Kidney (tissue), 14 donors: ENCODE measurements around the gene CLEC4A. TPM values are rescaled to one million over a fixed set of nuclear protein-coding genes. Genes with fewer than 3 reads are reported as not detected.
"Not testable (repeated sequence)": the region's sequence is repeated elsewhere in the genome, so short reads cannot be mapped to it uniquely, and the experiment has no call there.

ENCODE experiments used
- DNase-seq, 5 donors: peaks; one replicate each; pipeline ENCODE4 v3.0.0-alpha.2; 2013 to 2020
- FAIRE-seq: peaks from 2 replicates; lab custom pipeline; 2012; peaks lifted over from hg19 to GRCh38; lab: Jason Lieb, UNC
- H3K27ac ChIP-seq, 2 donors: one replicate each; pipeline ENCODE4 v1.7.0; 2013; ENCODE audit warnings: low read depth in 2 of 2, low read length in 2 of 2, inconsistent platforms in 1 of 2
- H3K27me3 ChIP-seq: one replicate; pipeline ENCODE4 v1.7.1; 2013; ENCODE audit warnings: low read length, inconsistent platforms; ENCODE audit not compliant: control insufficient read depth, insufficient read depth
- H3K36me3 ChIP-seq, 3 donors: one replicate each; pipeline versions ENCODE4 v1.7.0 to v1.7.1; 2013; ENCODE audit warnings: low read length in 3 of 3, control low read depth in 1 of 3, inconsistent platforms in 1 of 3; ENCODE audit not compliant: insufficient read depth in 3 of 3, control insufficient read depth in 2 of 3
- H3K4me1 ChIP-seq, 3 donors: one replicate each; pipeline versions ENCODE4 v1.7.0 to v1.7.1; 2013; ENCODE audit warnings: low read length in 3 of 3, inconsistent platforms in 1 of 3, low read depth in 1 of 3; ENCODE audit not compliant: control insufficient read depth in 2 of 3, insufficient read depth in 2 of 3
- H3K4me3 ChIP-seq, 3 donors: one replicate each; pipeline versions ENCODE4 v1.7.0 to v1.8.1; 2013; ENCODE audit warnings: low read length in 3 of 3, control low read depth in 1 of 3, inconsistent platforms in 1 of 3
- H3K9ac ChIP-seq, 3 donors: one replicate each; pipeline versions ENCODE4 v1.7.0 to v1.7.1; 2013; ENCODE audit warnings: low read length in 3 of 3, control low read depth in 1 of 3, inconsistent platforms in 1 of 3
- H3K9me3 ChIP-seq, 3 donors: one replicate each; pipeline versions ENCODE4 v1.7.0 to v1.7.1; 2013; ENCODE audit warnings: low read length in 3 of 3, control low read depth in 1 of 3, inconsistent platforms in 1 of 3; ENCODE audit not compliant: control insufficient read depth in 2 of 3, insufficient read depth in 1 of 3
- CTCF ChIP-seq: IDR thresholded peaks from 3 replicates; pipeline ENCODE4 v1.5.1; 2012; ENCODE audit warnings: mild to moderate bottlenecking, moderate library complexity, borderline replicate concordance; ENCODE audit not compliant: insufficient read depth; ENCODE audit errors: extremely low read depth
- intact Hi-C: fragments of 100-400 bp; cut with DNase I; formaldehyde crosslinking; loops from one replicate; pipeline ENCODE4 v1.11.1; 2022
- polyA plus RNA-seq: library from polyadenylated mRNA; stranded (reverse); fragments of 350-450 nt; fragmentation: Illumina TruSeq; extraction: RNeasy Lipid Tissue Mini Kit (QIAGEN cat#74804); gene quantifications from one replicate; pipeline ENCODE4 v1.2.3, GENCODE V29; 2014; ENCODE audit warnings: low read depth, low replicate concordance; ENCODE audit not compliant: insufficient read depth
- total RNA-seq: library from RNA; stranded (reverse); fragmentation: NEBNext Ultra II Directional; extraction: Animal tissue kit (Norgen Biotek cat#: 25700); gene quantifications from one replicate; pipeline ENCODE4 v1.2.1, GENCODE V29; 2021
- donor health status: control.
- donor health status: control.
- donor health status: control.
- donor health status: control.
- donor health status: control.
- donor health status: DM: yes; HTN: yes; CAD: no.
- donor health status: Normal renal cell carcinoma (clear cell type).

Gene CLEC4A
- total and polyA plus RNA-seq, 2 donors from 2014 or later = 2.4 to 3.7 TPM

GRCh38 chr12:8120072-8120713 lies 3.2 kb upstream of the CLEC4A start:
- no peak for FAIRE-seq
- no peaks in the 10 kb centered on the region for H3K27me3 ChIP-seq
- intact Hi-C loops = no loop called here

GRCh38 chr12:8127138-8127537 lies 3.7 kb downstream of the CLEC4A start:
- no peak for FAIRE-seq
- no peaks in the 10 kb centered on the region for H3K9me3 ChIP-seq

More at GRCh38 chr12:8120072-8120713, 3.2 kb upstream of the CLEC4A start:
- no peak for DNase-seq
- Histone ChIP-seq H3K4me1 (no peaks in the 10 kb centered on the region), H3K36me3 (no peaks in the 10 kb centered on the region), H3K9ac (no peak overlapping the region), H3K9me3 (no peaks in the 10 kb centered on the region), H3K4me3 (no peak overlapping the region), H3K27ac (no peak overlapping the region)
- no peak for TF ChIP-seq CTCF

GRCh38 chr12:8133636-8134397 lies 10.4 kb downstream of the CLEC4A start:
- H3K27me3 ChIP-seq, FAIRE-seq, H3K4me1 ChIP-seq, H3K36me3 ChIP-seq, H3K9ac ChIP-seq, intact Hi-C loops, H3K4me3 ChIP-seq, H3K9me3 ChIP-seq, DNase-seq, H3K27ac ChIP-seq: not testable (repeated sequence)

More at GRCh38 chr12:8127138-8127537, 3.7 kb downstream of the CLEC4A start:
- Histone ChIP-seq H3K4me3 (no peak overlapping the region), H3K27me3 (no peaks in the 10 kb centered on the region), H3K4me1 (no peaks in the 10 kb centered on the region), H3K27ac (no peak overlapping the region), H3K36me3 (no peaks in the 10 kb centered on the region), H3K9ac (no peak overlapping the region)
- intact Hi-C loops = no loop called here
- DNase-seq = no peak
- TF ChIP-seq CTCF = no peak

- H3K36me3 ChIP-seq = not testable (repeated sequence)
Measured at GRCh38 chr12:8134398-8134930, 11.0 kb downstream of the CLEC4A start.

GRCh38 chr12:8141647-8142046 lies 18.2 kb downstream of the CLEC4A start:
- H3K36me3 ChIP-seq, DNase-seq, H3K27ac ChIP-seq, H3K27me3 ChIP-seq, FAIRE-seq, H3K4me3 ChIP-seq, H3K9me3 ChIP-seq, intact Hi-C loops, H3K4me1 ChIP-seq, H3K9ac ChIP-seq: not testable (repeated sequence)

More at GRCh38 chr12:8134398-8134930, 11.0 kb downstream of the CLEC4A start:
- intact Hi-C loops, H3K9me3 ChIP-seq, H3K27ac ChIP-seq, H3K4me3 ChIP-seq, H3K4me1 ChIP-seq, H3K27me3 ChIP-seq, DNase-seq, H3K9ac ChIP-seq, FAIRE-seq: not testable (repeated sequence)
